ENCODE measurements around the gene ATP8B2. TPM values are rescaled to one million over a fixed set of nuclear protein-coding genes. Genes with fewer than 3 reads are reported as not detected.
"Not testable (repeated sequence)": the region's sequence is repeated elsewhere in the genome, so short reads cannot be mapped to it uniquely, and the experiment has no call there.

The ATP8B2 gene
- total RNA-seq, 4 donors from 2014 or later = 14.4 to 34.4 (median 22.0) TPM

- Histone ChIP-seq H3K9me3 (no peaks in the 10 kb centered on the region), H3K4me1 (peaks cover 15% of the 10 kb centered on the region), H3K27me3 (no peaks in the 10 kb centered on the region), H3K4me3 (no peak overlapping the region), H3K36me3 (no peaks in the 10 kb centered on the region), H3K27ac (no peak overlapping the region)
- DNase-seq (ENCODE audit: low spot score in 2 of 2) = no peak
- no peak for TF ChIP-seq CTCF (IDR thresholded peaks at IDR 0.05)
- no peak for TF ChIP-seq POLR2AphosphoS5 (IDR thresholded peaks at IDR 0.05)
- TF ChIP-seq EP300 (IDR thresholded peaks at IDR 0.05) = no peak
- no peak for TF ChIP-seq POLR2A (IDR thresholded peaks at IDR 0.05)
These were observed 35.0 kb downstream of the ATP8B2 start for GRCh38 chr1:154360288-154360687.

- DNase-seq (ENCODE audit: low spot score in 2 of 2); H3K27ac ChIP-seq; H3K4me3 ChIP-seq; H3K36me3 ChIP-seq; H3K9me3 ChIP-seq; H3K27me3 ChIP-seq: not testable (repeated sequence)
- peaks cover 10% of the 10 kb centered on the region for H3K4me1 ChIP-seq
- WGBS = 97% methylated on average over 5 of the region's 5 CpGs
These were observed 35.6 kb downstream of the ATP8B2 start for GRCh38 chr1:154360881-154361280.

GRCh38 chr1:154361357-154361756, 36.0 kb downstream of the ATP8B2 start:
- H3K4me3 ChIP-seq = no peak overlapping the region
- no peaks in the 10 kb centered on the region for H3K27me3 ChIP-seq
- no peaks in the 10 kb centered on the region for H3K36me3 ChIP-seq
- TF ChIP-seq POLR2A (IDR thresholded peaks at IDR 0.05) (no peak), EP300 (IDR thresholded peaks at IDR 0.05) (no peak), CTCF (IDR thresholded peaks at IDR 0.05) (no peak), POLR2AphosphoS5 (IDR thresholded peaks at IDR 0.05) (no peak)
- 86% methylated on average over 3 of the region's 3 CpGs for WGBS
- DNase-seq (ENCODE audit: low spot score in 2 of 2) = no peak
- H3K9me3 ChIP-seq = no peaks in the 10 kb centered on the region
- H3K27ac ChIP-seq = no peak overlapping the region
- H3K4me1 ChIP-seq = peaks cover 6% of the 10 kb centered on the region

GRCh38 chr1:154371436-154371835, 46.1 kb downstream of the ATP8B2 start:
- WGBS = 81% methylated on average over 6 of the region's 6 CpGs
- no peak for DNase-seq (ENCODE audit: low spot score in 2 of 2)
- Histone ChIP-seq H3K4me3 (no peak overlapping the region), H3K36me3 (no peaks in the 10 kb centered on the region), H3K9me3 (no peaks in the 10 kb centered on the region), H3K27me3 (no peaks in the 10 kb centered on the region), H3K27ac (no peak overlapping the region), H3K4me1 (no peaks in the 10 kb centered on the region)
- TF ChIP-seq EP300 (IDR thresholded peaks at IDR 0.05) = no peak
- no peak for TF ChIP-seq CTCF (IDR thresholded peaks at IDR 0.05)
- no peak for TF ChIP-seq POLR2AphosphoS5 (IDR thresholded peaks at IDR 0.05)
- no peak for TF ChIP-seq POLR2A (IDR thresholded peaks at IDR 0.05)

GRCh38 chr1:154373777-154374357, 48.5 kb downstream of the ATP8B2 start:
- not testable (repeated sequence) for H3K27ac ChIP-seq; H3K27me3 ChIP-seq; H3K9me3 ChIP-seq; H3K4me3 ChIP-seq; DNase-seq (ENCODE audit: low spot score in 2 of 2); H3K4me1 ChIP-seq; H3K36me3 ChIP-seq
- WGBS = 85% methylated on average over 7 of the region's 7 CpGs

- Histone ChIP-seq H3K4me1 (no peaks in the 10 kb centered on the region), H3K9me3 (no peaks in the 10 kb centered on the region), H3K27me3 (no peaks in the 10 kb centered on the region), H3K27ac (no peak overlapping the region), H3K36me3 (no peaks in the 10 kb centered on the region), H3K4me3 (no peak overlapping the region)
- no peak for TF ChIP-seq EP300 (IDR thresholded peaks at IDR 0.05)
- no peak for TF ChIP-seq CTCF (IDR thresholded peaks at IDR 0.05)
- no peak for TF ChIP-seq POLR2AphosphoS5 (IDR thresholded peaks at IDR 0.05)
- TF ChIP-seq POLR2A (IDR thresholded peaks at IDR 0.05) = no peak
- WGBS = 82% methylated on average over 11 of the region's 16 CpGs
- DNase-seq (ENCODE audit: low spot score in 2 of 2) = no peak
These were observed 54.0 kb downstream of the ATP8B2 start for GRCh38 chr1:154379301-154379700.

Data from suprapubic skin (tissue), 4 donors.